Brain microvascular endothelial cell (primary cell): ENCODE results near the gene SNAI3.

ENCODE experiments used
- DNase-seq: peaks from one replicate; pipeline ENCODE4 v3.0.0-alpha.2; 2020
- H3K27ac ChIP-seq: fragments of 250-450 bp; sonication (Bioruptor Pico); 2 replicates; pipeline ENCODE4 v1.5.1; 2020; ENCODE audit warnings: mild to moderate bottlenecking, moderate library complexity
- H3K27me3 ChIP-seq: fragments of 250-450 bp; sonication (Bioruptor Pico); replicated peaks from 2 replicates; pipeline ENCODE4 v1.5.1; 2020; ENCODE audit warnings: mild to moderate bottlenecking
- H3K36me3 ChIP-seq: fragments of 250-450 bp; sonication (Bioruptor Pico); replicated peaks from 2 replicates; pipeline ENCODE4 v1.5.1; 2020; ENCODE audit warnings: mild to moderate bottlenecking
- H3K4me3 ChIP-seq: 2 replicates; pipeline ENCODE4 v1.5.1; 2011; ENCODE audit warnings: low read depth, mild to moderate bottlenecking, control low read depth, low read length, moderate library complexity
- CTCF ChIP-seq: IDR thresholded peaks from 2 replicates; pipeline ENCODE4 v1.5.1; 2011; ENCODE audit warnings: low read depth, mild to moderate bottlenecking, moderate library complexity, low read length, control low read depth, inconsistent platforms; ENCODE audit errors: missing control alignments
- in situ Hi-C: cut with HindIII; loops from 2 replicates; pipeline ENCODE4 v1.10.0; 2017; ENCODE audit warnings: low sequenced_read_pairs, low pct_ligation_motif_present

The SNAI3 gene

GRCh38 chr16:88705801-88706228, 19.5 kb upstream of the SNAI3 start:
- TF ChIP-seq CTCF, result no peak
- no peaks in the 10 kb centered on the region for H3K27me3 ChIP-seq
- H3K4me3 ChIP-seq, result peak overlapping the region; percentile 63
- in situ Hi-C loops, result no loop called here
- peak overlapping the region; percentile 46 for H3K27ac ChIP-seq
- no peak for DNase-seq
- peaks cover 2% of the 10 kb centered on the region for H3K36me3 ChIP-seq

- DNase-seq, result peak; percentile 17
- in situ Hi-C loops, result no loop called here
Observed at GRCh38 chr16:88705076-88705684, 18.9 kb upstream of the SNAI3 start.

GRCh38 chr16:88703486-88704309, 17.4 kb upstream of the SNAI3 start:
- Histone ChIP-seq H3K27me3 (no peaks in the 10 kb centered on the region), H3K4me3 (no peak overlapping the region), H3K27ac (no peak overlapping the region), H3K36me3 (peaks cover 3% of the 10 kb centered on the region)
- no peak for DNase-seq
- in situ Hi-C loops, result no loop called here
- TF ChIP-seq CTCF, result no peak

More at GRCh38 chr16:88705076-88705684, 18.9 kb upstream of the SNAI3 start:
- H3K27ac ChIP-seq, result peak overlapping the region; percentile 7
- peaks cover 2% of the 10 kb centered on the region for H3K36me3 ChIP-seq
- TF ChIP-seq CTCF, result no peak
- H3K4me3 ChIP-seq, result peak overlapping the region; percentile 63
- H3K27me3 ChIP-seq, result no peaks in the 10 kb centered on the region

- DNase-seq, result no peak
- Histone ChIP-seq H3K27me3 (no peaks in the 10 kb centered on the region), H3K27ac (no peak overlapping the region), H3K36me3 (peaks cover 12% of the 10 kb centered on the region), H3K4me3 (no peak overlapping the region)
- in situ Hi-C loops, result no loop called here
- TF ChIP-seq CTCF, result no peak
Observed at GRCh38 chr16:88702371-88703210, 16.3 kb upstream of the SNAI3 start.

- no peak overlapping the region for H3K4me3 ChIP-seq
Observed at GRCh38 chr16:88701581-88702370, 15.5 kb upstream of the SNAI3 start.

More at GRCh38 chr16:88701581-88702370, 15.5 kb upstream of the SNAI3 start:
- H3K27ac ChIP-seq, result peak overlapping the region; percentile 23
- no peaks in the 10 kb centered on the region for H3K27me3 ChIP-seq
- DNase-seq, result no peak
- in situ Hi-C loops, result no loop called here
- TF ChIP-seq CTCF, result no peak
- H3K36me3 ChIP-seq, result peaks cover 19% of the 10 kb centered on the region
